SKM-1 treated with dmso at 0.1 percent for 144 hours (cell line): ENCODE results near the gene ITGB8.

Source experiments
- DNase-seq: peaks from one replicate; lab custom pipeline; 2025; ENCODE audit not compliant: unreplicated experiment; lab: John Stamatoyannopoulos, UW

The ITGB8 gene

DNA sequence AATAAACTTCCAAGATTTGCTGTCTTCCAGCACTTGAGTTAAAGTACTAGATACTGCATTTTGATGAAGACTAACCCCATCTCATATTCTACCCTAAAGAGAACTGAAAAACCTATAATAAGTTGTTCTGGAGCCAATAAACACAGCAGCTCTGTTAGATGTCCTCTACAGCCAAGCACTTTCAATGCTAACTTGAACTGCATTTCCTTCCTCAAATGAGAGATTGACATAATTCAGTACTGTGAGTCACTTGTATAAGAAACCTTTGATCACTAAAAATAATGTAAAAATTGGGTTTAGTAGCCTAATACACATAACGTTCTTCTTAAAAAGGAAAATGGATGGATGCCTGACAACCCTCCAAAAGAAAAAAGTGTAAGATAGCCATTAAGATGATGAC, 81.3 kb downstream of the ITGB8 start:
- DNase-seq, result no peak

DNA sequence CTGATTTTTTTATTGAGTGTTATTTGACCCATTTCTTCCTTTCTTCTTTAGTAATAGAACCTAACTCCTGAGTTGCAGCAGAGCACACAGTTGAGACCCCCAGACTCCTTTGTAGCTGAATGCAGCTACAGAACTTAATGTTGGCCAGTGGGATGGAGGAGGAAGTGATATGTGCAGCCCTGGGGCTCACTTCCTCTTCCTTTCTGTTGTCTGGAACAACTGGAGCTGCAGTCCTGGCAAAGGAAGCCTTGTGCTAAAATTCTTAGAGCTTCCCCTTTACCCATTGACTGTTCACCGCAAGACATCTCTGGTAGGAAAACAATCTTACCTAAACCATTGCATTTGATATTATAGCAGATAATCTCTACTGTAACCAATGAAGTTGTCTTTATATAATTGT, 86.6 kb downstream of the ITGB8 start:
- peak; percentile 62 for DNase-seq

DNA sequence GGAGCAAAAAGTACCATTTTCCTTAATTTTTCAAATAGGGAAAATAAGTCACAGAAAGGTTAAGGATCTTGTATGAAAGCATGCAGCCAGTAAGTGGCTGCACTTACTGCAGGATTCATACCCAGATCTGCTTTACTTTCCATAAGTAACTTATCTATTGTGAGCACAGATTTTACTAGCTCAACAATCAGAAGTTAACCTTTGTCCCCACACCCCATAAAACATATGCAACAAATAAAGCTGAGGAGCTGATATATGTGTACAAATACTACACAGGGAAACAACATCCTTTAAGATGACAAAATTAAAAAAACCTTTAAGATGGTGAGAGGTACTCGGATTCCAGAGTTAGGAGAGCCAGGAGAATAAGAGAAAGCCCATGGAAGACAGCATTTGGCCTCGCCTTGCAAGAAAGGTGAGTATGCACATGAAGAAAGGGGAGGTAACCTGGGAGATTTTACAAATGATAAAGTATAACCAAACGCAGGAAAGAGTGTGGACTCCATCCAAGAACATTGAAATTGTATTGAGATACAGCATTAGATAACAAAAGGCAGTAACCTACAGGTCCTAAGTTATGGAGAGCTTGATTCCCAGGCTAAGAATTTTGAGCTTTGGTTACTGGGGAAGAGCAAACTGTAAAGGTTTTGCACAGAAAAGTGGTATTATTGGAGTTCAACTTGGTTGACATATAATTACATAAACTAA, 87.1 kb downstream of the ITGB8 start:
- no peak for DNase-seq

DNA sequence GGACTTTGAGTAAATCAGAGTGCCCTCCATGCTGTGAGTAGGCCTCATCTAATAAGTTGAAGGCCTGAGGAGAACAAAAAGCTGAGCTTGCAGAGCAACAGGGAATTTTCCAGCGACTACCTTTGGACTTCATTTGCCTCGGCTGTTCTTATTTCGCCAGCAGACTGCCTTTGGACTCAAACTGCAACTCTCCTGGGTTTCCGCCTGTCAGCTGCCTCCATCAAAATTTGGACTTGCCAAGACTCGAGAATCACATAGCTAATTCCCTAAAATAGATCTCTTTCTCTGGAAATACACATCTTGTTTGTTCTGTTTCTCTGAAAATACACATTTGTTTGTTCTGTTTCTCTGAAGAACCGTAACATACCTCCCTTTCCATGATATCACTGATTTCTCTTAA, 93.8 kb downstream of the ITGB8 start:
- DNase-seq, result no peak

DNA sequence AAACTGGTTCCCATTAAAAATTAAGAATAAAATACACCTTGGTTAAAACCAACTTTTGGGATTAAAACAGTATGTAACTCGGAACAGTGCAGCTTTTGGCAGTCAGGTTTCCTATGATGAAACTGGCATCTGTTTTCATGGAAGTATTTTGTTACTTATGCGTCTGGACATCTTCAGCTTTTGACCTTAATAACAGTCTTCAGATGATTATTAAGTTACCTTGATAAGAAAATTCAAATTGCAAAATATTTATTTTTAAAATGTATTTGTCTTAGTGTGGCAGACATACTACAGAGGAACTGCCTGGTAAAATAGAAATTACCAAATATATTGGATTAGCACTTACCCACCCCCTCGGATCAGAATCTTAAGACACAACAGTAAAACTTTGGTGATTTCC, 100.0 kb downstream of the ITGB8 start:
- no peak for DNase-seq

DNA sequence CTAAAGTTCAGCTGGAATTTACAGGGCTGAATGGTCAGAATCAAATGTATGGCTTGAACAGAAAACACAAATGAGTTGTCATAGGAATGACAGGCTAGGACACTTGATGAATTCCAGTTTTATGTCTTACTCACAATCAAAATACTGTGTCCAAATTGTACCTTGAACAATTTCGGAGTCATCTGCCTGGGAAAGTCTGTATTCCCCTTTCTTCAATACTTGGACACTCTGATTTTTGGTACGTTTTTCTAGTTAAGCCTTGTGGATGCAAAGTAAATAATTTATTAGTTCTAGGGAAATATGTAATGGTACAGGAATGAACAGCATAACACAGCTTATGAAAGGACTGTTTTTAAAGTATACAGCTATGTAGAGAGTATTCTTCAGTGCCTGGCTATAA, 100.4 kb downstream of the ITGB8 start:
- no peak for DNase-seq

DNA sequence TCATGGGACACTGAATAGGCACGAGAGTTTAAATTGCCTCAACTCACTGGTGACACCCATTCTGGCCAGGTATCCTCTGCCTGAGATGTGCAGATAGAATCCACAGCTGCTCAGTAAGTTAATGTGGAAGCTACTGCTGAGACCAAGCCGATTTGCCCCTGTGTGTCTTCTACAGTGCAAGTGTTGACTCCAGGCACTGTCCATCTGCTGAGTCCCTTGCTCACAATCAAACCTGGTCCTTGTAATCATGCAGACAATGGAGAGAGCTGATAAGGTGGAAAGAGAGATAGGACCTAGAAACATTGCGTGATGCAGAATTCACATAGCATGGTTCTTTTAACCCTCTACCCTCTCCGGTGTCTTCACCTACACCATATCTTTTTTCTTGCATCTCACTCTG, 101.4 kb downstream of the ITGB8 start:
- DNase-seq, result no peak

DNA sequence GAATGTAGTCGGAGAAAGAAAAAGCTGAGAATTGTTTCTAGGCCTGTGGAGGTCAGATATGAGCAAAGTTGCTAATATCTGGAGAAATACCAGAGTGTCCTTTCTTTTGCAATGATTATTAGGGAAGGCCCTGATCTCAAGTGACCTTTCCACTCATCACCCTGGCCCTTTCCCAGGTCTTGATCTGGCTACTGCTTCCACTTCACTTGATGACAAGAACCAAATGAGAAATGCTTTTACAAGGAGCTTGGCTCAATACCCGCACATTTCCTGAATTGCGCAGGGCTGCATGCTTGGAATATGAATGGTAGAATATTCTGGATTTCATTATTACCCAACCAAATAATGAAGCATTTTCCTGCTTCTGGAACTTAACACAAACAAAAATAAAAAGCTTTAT, 104.6 kb downstream of the ITGB8 start:
- DNase-seq, result no peak

DNA sequence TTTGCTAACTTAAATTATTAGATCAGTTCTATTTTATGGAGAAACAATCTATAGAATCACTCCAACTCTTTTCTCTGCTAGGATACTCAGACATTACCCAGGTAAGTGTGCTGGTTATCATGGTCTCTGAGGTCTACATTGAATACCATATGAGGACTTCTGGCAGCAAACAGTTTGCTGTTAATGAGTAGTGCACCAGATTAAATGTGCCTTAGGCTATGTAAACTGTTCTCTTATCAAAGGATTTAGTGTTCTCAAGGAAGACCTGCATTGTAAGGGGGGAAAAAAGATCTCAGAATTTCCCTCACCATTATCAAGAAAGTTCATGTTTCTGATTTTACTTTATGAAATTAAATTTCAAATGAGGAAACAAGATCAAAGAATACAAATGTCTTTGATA, 107.5 kb downstream of the ITGB8 start:
- no peak for DNase-seq

DNA sequence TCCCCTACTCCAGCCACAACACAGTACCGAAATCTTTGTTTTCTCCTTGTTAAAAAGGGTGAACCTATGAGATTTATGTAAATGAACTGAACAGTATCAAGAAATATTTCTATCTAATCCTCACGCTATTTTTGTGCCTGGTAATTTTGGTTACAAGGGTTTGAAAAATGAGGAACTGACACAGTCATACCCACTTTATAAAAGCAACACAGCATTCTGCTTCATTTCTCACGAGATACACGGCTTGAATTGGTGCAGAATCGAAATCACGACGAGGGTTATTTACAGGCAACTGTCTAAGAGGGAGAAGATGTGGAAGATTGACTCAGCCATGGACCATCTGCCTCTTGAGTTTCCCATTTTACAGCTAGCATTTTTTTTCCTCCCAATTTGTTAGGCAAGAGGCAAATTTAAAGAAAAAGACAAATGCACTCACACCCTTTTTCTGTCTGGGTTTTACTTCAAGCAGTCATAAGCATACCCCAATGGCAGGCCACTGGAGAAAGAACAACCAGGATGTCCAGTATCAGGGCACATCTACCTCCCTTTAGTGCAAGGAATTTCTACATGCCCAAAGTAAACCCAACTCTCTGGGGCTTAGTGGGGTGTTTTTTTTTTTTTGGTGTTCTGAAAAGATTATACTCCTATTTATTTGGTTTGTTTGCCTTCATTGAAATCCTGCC, 108.1 kb downstream of the ITGB8 start:
- DNase-seq, result peak; percentile 50

DNA sequence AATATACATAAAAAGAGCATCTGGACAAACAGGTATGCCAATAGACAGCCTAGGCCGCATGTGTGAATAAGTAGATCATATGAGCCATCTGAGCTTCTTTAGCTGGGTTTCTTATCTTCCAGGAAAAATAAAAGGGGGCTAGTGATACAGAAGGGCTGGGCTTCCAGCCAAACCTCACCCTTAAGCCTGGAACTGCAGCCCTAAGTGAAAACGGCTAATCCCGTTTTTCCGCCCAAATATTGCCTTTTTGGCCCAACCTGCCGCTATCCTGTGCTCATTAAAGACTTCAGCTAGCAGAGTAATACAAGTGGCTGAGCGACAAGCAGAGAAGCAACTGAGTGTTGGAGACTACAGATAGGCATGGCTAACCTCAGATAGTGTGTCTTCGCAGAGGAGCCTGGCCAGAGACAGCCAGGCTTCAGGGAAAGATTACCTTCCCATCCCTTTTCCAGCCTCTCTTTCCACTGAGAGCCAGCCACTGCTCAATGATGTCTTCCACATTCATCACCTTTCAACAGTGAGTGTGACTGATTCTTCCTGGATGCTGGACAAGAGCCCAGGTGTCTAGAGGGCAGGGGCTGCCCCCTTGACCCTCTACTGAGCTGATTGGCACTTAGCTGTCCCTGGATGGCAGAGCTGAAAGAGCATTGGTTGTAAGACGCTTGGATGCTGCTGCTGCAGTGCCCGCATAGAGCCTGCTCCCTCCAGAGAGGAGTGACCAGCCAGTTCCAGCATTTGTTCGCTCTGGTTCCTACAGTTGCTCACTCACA, 108.9 kb downstream of the ITGB8 start:
- no peak for DNase-seq

DNA sequence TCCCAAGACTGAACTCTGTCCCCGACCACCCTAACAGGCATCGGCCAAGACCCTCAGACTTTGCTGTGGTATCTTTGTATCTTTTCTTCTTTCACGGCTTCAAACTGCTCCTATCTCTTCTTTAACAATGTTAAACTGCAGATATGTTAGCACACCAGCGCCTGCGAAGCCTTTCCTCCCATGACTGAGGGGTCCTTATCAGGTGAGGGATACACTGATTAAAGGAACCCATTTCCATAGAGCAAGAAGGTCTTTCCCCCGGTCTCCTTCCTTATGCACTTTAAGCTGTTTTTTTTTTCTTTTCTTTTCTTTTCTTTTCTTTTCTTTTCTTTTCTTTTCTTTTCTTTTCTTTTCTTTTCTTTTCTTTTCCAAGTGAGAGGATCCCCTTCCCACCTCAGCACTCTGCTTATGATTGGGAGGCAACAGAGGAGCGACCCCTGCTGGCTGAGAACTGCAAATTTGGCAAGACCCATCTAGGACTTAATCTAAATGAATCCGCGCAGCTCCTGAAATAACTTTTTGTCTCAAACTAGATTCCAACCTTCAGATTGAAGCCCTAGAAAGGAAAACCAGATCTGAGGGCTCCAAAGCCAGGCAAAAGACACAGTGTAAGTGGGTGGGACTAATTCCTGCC, 109.9 kb downstream of the ITGB8 start:
- no peak for DNase-seq

DNA sequence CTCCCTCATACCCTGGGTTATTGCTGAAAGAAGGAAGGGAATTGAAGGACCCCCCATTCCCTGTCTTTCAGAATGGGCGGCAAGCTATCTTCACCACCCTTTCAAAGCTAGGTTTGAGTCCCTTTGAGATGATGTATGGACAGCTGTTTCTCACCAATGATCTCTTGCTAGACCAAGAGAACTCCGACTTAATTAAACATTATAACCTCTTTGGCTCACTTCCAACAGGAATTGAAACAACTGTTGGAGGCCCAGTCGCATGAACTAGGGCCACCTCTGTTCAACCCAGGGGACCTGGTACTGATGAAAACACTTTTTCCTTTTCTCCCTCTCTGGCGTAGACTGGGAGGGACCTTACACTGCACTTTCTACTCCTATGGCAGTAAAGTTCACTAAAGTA, 110.6 kb downstream of the ITGB8 start:
- DNase-seq, result no peak

DNA sequence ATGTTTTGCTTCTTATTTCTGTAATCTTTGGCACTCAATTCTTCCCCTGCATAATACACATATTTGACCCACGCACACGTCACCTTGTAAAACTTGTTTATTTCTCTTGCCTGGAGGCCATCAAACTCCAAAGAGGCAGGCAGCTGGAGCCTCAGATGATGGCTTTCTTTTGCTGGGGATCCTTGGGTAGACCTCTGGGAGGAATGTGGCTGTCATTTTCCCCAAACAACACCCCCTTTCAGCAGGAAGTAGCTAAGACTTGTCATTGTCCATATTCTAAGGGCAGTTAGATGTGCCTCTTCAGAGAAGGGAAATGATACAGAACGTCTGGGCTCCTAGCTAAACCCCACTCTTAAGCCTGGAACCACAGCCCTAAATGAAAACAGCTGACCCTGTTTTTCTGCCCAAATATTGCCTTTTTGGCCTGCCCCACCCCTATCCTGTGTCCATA, 111.3 kb downstream of the ITGB8 start:
- no peak for DNase-seq

DNA sequence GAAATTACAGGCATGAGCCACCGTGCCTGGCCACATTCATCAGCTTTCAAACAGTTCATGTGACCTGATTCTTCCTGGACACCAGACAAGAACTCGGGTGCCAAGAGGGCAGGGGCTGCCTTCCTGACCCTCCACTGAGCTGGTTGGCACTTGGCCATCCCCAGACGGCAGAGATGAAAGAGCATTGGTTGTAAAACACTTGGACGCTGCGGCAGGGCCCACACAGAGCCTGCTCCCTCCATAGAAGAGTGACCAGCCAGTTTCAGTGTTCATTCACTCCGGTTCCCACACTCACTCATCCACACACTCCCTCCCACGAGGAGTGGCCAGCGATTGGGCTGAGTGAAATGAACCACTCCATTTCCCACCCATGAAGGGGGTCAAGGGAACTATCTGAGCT, 112.3 kb downstream of the ITGB8 start:
- DNase-seq, result no peak

DNA sequence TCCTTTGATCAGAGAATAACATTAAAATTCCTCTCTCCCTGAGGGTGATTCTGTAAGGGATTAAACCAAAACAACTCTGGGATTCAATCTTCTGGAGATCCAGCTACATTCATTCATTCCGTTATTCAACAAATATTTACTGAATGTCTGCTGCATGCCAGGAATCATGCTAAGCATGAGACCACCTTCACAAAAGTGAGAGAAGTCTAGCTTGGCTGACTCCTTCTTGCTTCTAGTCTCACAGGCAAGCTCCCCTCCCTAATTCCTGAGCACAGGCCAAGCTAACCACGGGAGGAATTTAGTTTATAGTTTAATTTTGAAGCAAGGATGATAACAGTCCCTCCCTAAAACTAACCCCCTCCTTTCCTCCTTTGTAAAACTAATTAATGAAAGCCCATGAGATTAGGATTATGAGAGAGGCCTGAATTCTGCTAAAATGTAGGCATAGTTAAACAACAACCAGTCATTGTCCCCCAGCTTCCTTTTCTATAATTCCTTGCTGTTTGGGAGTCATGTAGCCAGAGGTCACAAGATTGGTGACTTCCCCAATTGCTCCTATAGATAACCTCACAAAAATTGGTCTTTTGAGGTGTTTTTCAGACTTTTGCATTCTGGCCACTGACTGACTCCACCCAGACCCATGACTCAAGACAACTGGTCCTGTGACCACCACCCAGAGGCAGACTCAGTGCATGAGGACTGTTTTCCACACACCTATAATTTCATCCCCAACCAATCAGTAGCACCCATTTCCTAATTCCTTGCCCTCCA, 113.5 kb downstream of the ITGB8 start:
- no peak for DNase-seq

DNA sequence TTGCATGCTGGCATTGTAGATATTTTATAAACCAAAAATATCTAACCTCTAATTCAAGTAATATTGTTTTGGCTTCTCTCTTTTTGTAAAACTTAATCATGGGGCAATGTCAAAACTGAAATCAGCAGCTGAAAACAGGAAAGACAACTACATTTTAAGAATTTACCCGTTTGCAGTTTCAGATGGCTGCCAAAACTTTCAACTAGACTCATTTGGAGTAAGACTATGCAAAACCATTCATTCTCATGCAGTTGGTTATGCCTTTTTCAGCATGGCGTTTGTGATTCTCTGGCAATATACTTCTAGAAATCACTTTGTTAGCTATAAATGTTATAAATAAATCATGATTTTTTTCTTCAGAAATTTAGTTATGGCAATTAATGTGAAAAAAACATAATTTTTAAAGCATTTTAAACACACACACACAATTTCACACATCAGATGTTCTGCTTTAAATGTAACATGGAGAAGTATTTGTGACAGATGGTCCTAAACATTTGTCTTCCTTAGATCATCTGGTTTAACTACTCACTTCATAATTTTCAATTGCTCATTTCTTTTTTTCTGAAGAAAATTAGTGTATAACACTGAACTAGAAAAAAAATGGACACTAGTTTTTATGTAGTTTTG, 116.4 kb downstream of the ITGB8 start:
- DNase-seq, result no peak

DNA sequence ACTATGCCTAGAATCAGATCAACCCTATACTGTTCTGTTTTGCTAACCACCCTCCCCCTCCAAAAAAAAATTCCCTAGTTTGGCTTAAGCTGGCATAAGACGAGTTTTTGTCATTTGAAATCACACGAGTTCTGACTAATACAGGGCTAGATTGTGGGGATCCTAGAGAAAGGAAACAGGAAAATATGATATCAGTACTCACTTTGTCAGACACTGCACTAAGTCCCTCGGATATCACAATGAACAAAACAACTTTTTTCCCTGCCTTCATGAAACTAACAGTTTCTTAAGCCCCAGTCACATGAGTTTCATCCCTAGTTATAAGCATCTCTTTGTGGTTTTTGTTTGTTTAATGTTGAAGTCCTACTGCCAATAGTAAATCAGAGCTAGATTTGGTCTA, 118.5 kb downstream of the ITGB8 start:
- DNase-seq, result no peak

DNA sequence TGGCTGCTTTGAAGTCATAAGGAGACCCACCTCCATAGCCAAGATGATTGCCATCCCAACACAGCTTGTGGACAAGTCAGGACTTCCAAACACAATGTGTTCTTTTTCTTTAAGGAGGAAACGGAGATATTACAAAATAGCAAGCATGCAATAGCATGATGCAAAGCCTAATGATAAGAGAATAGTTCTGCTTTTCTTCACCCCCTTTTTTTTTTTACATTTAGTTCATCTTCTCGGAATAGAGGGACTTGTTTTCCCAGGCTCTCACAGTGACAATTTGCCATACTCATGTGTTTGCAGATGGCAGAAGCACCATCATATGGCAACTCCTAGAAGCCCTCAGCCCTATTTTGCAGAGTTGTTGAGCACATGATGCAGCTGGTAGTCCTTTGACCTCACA, 119.8 kb downstream of the ITGB8 start:
- peak; percentile 84 for DNase-seq

DNA sequence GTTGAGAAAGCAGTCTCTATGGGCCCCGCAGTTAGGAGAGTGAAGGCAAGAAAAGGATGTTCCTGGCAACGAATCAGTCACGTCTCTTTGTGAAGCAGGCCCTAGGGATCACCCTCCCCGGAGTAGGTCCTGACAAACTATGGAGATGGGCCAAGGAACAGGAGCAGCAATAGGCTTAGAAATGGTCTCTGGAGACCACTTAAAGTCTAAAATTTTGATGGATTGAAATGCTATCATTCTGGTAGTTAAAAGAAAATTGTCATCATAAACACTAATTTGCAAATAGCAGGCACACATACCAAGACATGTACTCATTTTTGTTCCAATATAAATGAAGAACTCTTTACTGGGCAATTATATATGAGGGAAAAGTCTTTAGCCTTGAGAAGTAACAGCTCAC, 123.5 kb downstream of the ITGB8 start:
- no peak for DNase-seq
